GM12878 (cell line): Measurements from ENCODE around the gene ATXN1.

Source experiments
- BCL3 ChIP-seq: IDR thresholded peaks from 2 replicates; pipeline ENCODE4 v1.6.1; 2011; ENCODE audit warnings: borderline replicate concordance, low read depth, mild to moderate bottlenecking, moderate library complexity, low read length; ENCODE audit not compliant: insufficient read depth, poor library complexity, severe bottlenecking
- EED ChIP-seq: sonication (generic); IDR thresholded peaks from 2 replicates; pipeline ENCODE4 v1.6.1; 2016; ENCODE audit warnings: antibody characterized with exemption, low read depth
- EP300 ChIP-seq, 2 experiments: fragments of 150-350 bp in 1 of 2; IDR thresholded peaks; 2 replicates each; pipeline ENCODE4 v1.6.1; 2011 to 2012; ENCODE audit warnings: low read depth in 2 of 2, low read length in 2 of 2, borderline replicate concordance in 1 of 2, improper control_type of control experiment in 1 of 2, inconsistent platforms in 1 of 2; ENCODE audit not compliant: control insufficient read depth in 1 of 2
- MXI1 ChIP-seq: fragments of 150-350 bp; IDR thresholded peaks from 2 replicates; pipeline ENCODE4 v1.6.1; 2011; ENCODE audit warnings: low read depth, mild to moderate bottlenecking, inconsistent platforms, low read length, improper control_type of control experiment
- POLR2A ChIP-seq: IDR thresholded peaks from 2 replicates; pipeline ENCODE4 v1.6.1; 2011; ENCODE audit warnings: low read depth, mild to moderate bottlenecking, low read length
- SREBF2 ChIP-seq: IDR thresholded peaks from 2 replicates; pipeline ENCODE4 v1.6.1; 2012; ENCODE audit warnings: mild to moderate bottlenecking, low read length
- ZNF274 ChIP-seq: IDR thresholded peaks from one replicate; pipeline ENCODE4 v1.8.0; 2011; ENCODE audit not compliant: insufficient read length, insufficient read depth
- TF ChIP-seq, protein P1 (sequence below): IDR thresholded peaks from 2 replicates; pipeline ENCODE4 v1.6.1; 2012; ENCODE audit warnings: low read length, inconsistent platforms

DNA sequence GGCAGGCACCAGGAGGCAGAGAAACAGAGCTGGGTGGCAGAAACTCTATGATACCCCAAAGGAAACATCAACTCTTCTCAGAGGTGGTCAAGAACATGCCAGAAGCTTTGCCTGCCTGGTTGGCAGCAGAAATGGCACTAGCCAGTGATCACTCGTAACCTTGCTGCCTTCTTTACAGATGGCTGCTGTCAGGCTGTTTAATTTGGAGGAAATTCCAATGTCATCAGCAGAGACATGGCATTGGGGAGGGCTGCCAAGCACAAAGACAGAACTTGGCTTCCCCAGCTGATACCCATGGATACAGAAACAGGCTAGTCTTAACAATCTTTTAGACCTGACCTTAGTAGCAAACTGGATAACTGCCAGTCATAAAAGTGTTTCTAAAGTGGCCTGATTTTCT is 369.2 kb downstream of the ATXN1 start:
- TF ChIP-seq, protein P1, sequence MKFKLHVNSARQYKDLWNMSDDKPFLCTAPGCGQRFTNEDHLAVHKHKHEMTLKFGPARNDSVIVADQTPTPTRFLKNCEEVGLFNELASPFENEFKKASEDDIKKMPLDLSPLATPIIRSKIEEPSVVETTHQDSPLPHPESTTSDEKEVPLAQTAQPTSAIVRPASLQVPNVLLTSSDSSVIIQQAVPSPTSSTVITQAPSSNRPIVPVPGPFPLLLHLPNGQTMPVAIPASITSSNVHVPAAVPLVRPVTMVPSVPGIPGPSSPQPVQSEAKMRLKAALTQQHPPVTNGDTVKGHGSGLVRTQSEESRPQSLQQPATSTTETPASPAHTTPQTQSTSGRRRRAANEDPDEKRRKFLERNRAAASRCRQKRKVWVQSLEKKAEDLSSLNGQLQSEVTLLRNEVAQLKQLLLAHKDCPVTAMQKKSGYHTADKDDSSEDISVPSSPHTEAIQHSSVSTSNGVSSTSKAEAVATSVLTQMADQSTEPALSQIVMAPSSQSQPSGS = no peak
- TF ChIP-seq EED (no peak), ZNF274 (no peak), EP300 (IDR thresholded peaks at IDR 0.05; ENCODE audit: borderline replicate concordance in 1 of 2, control insufficient read depth in 1 of 2, low read depth in 2 of 2, low read length in 2 of 2) (no peak), BCL3 (no peak), MXI1 (no peak), POLR2A (no peak), SREBF2 (no peak)
